Measurements from ENCODE around the gene IGFL4.

The IGFL4 gene

GRCh38 chr19:46042252-46042883 lies 1.6 kb upstream of the IGFL4 start:
- TF ChIP-seq, protein P1, sequence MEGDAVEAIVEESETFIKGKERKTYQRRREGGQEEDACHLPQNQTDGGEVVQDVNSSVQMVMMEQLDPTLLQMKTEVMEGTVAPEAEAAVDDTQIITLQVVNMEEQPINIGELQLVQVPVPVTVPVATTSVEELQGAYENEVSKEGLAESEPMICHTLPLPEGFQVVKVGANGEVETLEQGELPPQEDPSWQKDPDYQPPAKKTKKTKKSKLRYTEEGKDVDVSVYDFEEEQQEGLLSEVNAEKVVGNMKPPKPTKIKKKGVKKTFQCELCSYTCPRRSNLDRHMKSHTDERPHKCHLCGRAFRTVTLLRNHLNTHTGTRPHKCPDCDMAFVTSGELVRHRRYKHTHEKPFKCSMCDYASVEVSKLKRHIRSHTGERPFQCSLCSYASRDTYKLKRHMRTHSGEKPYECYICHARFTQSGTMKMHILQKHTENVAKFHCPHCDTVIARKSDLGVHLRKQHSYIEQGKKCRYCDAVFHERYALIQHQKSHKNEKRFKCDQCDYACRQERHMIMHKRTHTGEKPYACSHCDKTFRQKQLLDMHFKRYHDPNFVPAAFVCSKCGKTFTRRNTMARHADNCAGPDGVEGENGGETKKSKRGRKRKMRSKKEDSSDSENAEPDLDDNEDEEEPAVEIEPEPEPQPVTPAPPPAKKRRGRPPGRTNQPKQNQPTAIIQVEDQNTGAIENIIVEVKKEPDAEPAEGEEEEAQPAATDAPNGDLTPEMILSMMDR (IDR thresholded peaks at IDR 0.05; ENCODE audit: borderline replicate concordance, insufficient read depth, low read depth, low read length): no peak
- H3K4me3 ChIP-seq (ENCODE audit: low read depth, low read length): no peak overlapping the region

DNA sequence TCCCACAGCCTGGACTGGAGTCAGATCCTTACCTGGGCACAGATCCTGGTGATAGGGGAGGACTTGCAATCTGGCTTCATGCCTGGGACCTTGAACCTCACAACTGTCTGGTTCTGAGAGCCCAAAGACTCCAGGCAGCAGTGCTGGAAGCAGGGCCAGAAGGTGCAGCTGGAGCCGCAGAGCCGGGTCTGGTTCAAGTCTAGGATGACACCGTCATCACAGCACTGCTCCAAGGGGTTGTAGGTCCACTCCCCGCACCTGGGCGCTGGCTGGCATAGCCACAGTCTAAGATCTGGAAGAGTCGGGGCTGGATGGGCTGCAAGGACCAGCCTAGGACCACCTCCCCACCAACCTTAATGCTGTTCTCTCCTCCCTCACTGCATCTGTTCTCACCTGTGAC lies 677 bp downstream of the IGFL4 start:
- no peak overlapping the region for H3K4me3 ChIP-seq (ENCODE audit: low read depth, low read length)
- TF ChIP-seq, protein P1 (IDR thresholded peaks at IDR 0.05; ENCODE audit: borderline replicate concordance, insufficient read depth, low read depth, low read length): no peak

GRCh38 chr19:46036744-46037128 lies 4.1 kb downstream of the IGFL4 start:
- TF ChIP-seq, protein P1 (IDR thresholded peaks at IDR 0.05; ENCODE audit: borderline replicate concordance, insufficient read depth, low read depth, low read length): no peak
- no peak overlapping the region for H3K4me3 ChIP-seq (ENCODE audit: low read depth, low read length)

- H3K4me3 ChIP-seq (ENCODE audit: low read depth, low read length): no peak overlapping the region
- TF ChIP-seq, protein P1 (IDR thresholded peaks at IDR 0.05; ENCODE audit: borderline replicate concordance, insufficient read depth, low read depth, low read length): no peak
Measured at GRCh38 chr19:46035986-46036743, 4.6 kb downstream of the IGFL4 start.

GRCh38 chr19:46035546-46035945 lies 5.3 kb downstream of the IGFL4 start:
- no peak overlapping the region for H3K4me3 ChIP-seq (ENCODE audit: low read depth, low read length)
- TF ChIP-seq, protein P1 (IDR thresholded peaks at IDR 0.05; ENCODE audit: borderline replicate concordance, insufficient read depth, low read depth, low read length): no peak

DNA sequence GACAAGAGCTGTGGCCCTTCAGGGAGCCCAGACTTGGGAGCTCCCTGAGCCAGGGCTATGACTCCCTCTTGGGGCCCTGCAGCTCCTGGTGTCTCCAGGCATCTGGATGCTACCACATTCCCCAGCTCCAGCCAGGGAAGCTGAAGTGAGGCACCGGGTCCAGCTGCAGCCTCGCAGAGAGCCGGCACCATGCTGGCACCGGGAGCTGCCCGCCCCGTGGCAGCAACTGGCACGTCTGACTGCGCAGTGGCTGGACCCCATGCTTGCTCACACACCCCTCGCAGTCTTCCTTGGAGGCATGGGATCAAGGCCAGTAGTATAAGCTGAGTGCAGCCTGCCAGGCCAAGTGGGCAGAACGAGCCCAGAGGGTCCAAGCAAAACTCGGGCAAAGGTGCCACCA lies 7.4 kb downstream of the IGFL4 start:
- TF ChIP-seq, protein P1 (IDR thresholded peaks at IDR 0.05; ENCODE audit: borderline replicate concordance, insufficient read depth, low read depth, low read length): no peak

GRCh38 chr19:46032597-46033025 lies 8.2 kb downstream of the IGFL4 start:
- no peak overlapping the region for H3K4me3 ChIP-seq (ENCODE audit: low read depth, low read length)
- TF ChIP-seq, protein P1 (IDR thresholded peaks at IDR 0.05; ENCODE audit: borderline replicate concordance, insufficient read depth, low read depth, low read length): no peak

More for the DNA sequence above, 7.4 kb downstream of the IGFL4 start:
- no peak overlapping the region for H3K4me3 ChIP-seq (ENCODE audit: low read depth, low read length)

Measured in GM12875 (cell line).